Hematopoietic multipotent progenitor cell treated with erythropoietin and hydrocortisone succinate and interleukin-3 and kit ligand, for 4 days (in vitro differentiated cells): ENCODE results near the gene ZFYVE16.
A peak's percentile ranks its signal among the peaks of the same experiment; 100 is the strongest.
"Not testable (repeated sequence)": the region's sequence is repeated elsewhere in the genome, so short reads cannot be mapped to it uniquely, and the experiment has no call there.

Experiments used
- DNase-seq: peaks from one replicate; pipeline ENCODE4 v3.0.0-alpha.2; 2015

The ZFYVE16 gene

DNA sequence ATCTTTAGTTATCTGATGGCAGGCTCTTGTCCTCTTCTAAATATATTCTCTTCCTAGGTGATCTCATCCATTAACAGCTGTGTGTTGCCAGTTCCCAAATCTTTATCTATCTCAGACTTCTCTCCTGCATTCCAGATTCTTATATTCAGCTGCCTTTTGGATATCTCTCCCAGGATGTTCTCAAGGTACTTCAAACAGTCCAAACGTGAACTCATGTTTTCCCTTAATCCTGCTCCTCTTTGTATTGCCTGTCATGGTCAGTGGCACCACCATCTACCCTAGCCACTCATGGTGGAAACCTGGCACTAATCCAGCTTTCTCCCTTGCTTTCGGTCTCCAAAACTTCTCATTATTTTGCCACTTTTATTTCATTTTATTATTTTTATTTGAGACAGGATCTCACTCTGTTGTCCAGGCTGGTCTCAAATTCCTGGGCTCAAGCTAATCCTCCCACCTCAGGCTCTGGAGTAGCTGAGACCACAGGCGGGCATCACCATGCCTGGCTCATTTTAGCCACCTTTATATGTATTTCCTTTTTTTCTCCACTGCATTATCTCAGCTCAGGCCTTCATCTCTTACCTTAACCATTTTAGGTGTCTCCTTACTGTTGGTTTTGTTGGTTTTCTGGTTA is 3.8 kb downstream of the ZFYVE16 start:
- no peak for DNase-seq

GRCh38 chr5:80414113-80414512 is 6.2 kb downstream of the ZFYVE16 start:
- peak; percentile 71 for DNase-seq

DNA sequence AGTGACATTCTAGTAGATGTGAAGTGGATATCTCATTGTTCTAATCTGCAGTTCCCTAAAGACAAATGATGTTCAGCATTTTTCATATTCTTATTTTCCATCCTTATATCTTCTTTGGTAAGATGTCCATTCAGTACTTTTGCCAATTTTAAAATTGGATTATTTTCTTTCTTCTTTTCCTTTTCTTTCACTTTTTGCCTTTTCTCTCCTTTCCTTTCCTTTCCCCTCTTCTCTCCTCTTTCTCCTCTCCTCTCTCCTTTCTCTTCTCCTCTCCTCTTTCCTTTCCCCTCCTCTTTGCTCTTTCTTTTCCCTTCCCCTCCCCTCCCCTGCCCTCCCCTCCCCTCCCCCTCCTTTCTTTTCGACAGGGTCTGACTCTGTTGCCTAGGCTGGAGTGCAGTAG is 10.1 kb downstream of the ZFYVE16 start:
- no peak for DNase-seq

DNA sequence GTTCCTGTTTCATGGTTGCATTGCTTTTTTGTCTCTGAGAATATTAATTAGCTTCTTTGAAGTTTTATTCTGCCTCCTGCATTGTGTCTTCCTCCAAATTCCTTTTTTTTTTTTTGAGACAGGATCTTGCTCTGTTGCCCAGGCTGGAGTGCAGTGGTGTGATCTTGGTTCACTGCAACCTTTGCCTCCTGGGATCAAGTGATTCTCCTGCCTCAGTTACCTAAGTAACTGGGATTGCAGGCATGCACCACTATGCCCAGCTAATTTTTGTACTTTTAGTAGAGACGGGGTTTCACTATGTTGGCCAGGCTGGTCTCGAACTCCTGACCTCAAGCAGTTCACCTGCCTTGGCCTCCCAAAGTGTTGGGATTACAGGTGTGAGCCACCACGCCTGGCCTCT is 16.5 kb downstream of the ZFYVE16 start:
- DNase-seq = not testable (repeated sequence)

DNA sequence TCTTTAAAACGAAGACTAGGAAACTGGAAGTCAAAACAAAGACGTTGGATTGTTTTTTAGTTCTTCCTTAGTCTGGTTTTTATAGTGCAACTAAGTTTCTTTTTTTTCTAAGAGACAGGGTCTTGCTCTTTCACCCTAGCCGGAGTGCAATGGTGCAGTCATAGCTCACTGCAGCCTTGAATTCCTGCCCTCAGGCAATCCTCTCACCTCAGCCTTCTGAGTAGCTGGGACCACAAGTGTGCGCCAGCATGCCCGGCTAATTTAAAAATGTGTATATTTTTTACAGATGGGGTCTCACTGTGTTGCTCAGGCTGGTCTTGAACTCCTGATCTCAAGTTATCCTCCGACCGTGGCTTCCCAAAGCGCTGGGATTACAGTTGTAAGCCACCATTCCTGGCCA is 27.6 kb downstream of the ZFYVE16 start:
- DNase-seq = no peak

DNA sequence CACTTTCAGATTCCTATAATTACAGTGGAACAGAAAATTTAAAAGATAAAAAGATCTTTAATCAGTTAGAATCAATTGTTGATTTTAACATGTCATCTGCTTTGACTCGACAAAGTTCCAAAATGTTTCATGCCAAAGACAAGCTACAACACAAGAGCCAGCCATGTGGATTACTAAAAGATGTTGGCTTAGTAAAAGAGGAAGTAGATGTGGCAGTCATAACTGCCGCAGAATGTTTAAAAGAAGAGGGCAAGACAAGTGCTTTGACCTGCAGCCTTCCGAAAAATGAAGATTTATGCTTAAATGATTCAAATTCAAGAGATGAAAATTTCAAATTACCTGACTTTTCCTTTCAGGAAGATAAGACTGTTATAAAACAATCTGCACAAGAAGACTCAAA is 29.5 kb downstream of the ZFYVE16 start:
- DNase-seq = peak; percentile 65

DNA sequence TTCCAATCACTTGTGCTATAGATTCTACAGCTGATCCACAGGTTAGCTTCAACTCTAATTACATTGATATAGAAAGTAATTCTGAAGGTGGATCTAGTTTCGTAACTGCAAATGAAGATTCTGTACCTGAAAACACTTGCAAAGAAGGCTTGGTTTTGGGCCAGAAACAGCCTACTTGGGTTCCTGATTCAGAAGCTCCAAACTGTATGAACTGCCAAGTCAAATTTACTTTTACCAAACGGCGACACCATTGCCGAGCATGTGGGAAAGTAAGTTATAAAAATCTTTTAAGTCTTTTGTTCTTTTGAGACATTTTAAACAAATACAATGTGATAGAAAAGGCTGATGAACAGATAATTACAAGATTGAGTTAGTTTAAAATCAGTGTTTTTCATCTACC is 30.9 kb downstream of the ZFYVE16 start:
- DNase-seq = no peak

DNA sequence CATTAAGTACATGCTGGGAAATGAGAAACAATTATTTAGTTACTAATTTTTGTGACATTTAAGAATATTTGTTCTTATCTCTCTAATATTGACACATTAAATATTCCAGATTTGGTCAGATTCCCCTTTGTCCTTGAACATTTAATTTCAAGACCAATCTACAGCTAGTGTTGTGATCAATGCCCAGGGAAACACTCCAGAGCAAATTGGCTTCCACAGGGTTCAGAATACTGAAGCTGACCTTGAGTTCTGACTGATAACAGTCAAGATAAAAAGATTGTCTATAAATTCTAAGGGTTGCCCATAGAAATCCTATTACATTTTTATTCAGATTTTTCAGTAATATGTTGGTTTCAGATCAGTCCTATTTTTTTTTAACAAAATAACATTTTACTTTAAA is 31.3 kb downstream of the ZFYVE16 start:
- DNase-seq = no peak

GRCh38 chr5:80442742-80443141 is 34.9 kb downstream of the ZFYVE16 start:
- no peak for DNase-seq

DNA sequence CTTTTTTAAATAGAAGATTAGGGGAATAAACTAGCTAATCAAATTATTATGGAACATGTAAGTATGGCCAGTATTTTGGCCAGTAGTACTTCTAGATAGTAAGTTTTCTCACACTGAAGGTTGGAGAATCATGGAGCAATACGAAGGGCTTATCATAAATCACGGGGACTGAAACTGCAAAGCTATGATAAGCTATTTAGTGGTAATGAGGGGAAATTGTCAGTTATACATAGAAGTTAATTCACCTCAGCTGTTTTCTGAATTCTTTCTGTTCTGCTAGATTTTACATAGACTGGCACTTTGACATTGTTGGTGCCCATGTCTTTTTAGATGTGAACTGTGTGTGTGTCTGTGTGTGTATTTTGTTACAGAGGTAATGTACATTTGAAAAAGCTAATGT is 45.5 kb downstream of the ZFYVE16 start:
- peak; percentile 81 for DNase-seq

DNA sequence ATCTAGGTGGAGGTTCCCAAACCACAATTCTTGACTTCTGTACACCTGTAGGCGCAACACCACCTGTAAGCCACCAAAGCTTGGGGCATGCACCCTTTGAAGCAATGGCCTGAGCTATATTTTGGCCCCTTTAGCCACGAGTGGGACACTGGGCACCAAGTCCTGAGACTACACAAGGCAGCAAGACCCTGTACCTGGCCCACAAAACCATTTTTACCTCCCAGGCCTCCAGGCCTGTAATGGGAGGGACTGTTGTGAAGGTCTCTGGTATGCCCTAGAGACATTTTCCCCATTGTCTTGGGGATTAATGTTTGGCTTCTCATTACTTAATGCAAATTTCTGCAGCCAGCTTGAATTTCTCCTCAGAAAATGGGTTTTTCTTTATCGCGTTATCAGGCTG is 55.4 kb downstream of the ZFYVE16 start:
- DNase-seq = no peak

DNA sequence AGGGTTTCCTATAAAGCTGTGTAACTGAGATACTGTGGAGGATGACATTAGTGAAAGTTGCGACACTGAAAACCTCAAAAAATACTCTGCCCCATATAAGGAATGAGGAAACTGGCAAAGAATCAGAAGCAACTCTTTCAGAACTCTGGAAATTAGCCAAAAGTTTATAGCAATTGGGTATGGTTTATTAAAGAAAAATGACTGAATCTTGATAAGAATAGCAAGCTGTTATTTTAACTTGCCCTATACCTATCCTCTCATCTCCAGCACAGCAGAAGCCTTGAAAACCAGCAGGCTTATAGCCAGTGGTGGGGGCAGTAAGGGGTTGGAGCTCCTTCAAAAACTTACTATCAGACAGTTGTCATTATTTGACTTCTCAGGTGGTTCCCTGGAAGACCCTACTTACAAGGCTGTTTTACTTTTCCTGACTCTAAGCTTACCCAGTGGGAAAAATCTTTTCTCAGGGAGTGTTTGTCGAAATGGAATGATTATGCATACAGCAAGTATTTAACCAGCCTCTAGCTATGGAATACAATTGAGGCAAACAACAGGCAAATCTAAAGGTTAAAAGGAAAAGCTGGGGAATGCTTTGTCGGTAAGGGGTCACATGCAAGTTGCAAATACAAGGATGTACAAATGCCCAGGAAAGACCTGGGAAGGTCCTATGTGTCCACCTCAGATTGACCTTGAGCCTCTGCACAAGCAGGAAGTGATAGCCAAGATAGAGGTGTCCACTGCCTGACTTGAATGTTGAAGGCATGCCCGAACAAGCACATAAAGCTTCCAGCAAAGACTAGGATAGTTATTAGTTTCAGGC is 59.0 kb downstream of the ZFYVE16 start:
- DNase-seq = peak; percentile 66

GRCh38 chr5:80468131-80468530 is 60.3 kb downstream of the ZFYVE16 start:
- peak; percentile 33 for DNase-seq

GRCh38 chr5:80470631-80471030 is 62.8 kb downstream of the ZFYVE16 start:
- DNase-seq = not testable (repeated sequence)

- no peak for DNase-seq
Observed at GRCh38 chr5:80474929-80475328, 67.1 kb downstream of the ZFYVE16 start.

DNA sequence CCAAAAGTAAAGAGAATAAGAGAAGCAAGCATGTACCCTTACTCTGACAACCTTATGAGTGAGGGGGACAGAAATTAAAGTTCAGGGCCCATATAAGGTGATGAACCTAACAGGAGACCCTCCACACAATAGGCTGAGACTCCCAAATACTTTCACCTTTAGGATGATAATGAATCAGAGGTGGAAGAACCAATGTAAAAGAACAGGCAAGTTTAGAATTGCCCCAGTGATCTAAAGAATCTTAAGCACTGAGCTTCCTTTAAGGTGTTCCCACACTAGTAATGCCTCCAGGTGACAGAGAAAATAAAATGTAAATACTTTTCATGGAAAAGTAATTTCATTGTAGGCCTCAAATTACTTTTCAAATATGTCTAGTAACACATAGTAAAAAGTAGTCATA is 71.8 kb downstream of the ZFYVE16 start:
- no peak for DNase-seq

DNA sequence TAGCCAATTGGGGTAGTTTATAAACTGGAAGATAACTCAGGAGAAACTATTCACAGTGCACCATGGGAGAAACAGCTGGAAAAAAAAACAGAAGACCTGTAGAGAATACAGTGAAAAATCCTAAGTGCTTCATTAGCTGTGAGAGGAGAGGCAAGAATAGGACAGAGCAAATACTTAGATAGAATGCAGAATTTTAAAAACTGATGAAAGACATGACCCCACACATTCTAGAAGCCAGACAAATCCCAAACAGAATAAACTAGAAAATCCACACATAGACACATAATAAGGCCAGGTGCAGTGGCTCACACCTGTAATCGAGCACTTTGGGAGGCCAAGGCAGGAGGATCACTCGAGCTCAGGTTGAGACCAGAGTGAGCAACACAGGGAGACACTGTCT is 72.5 kb downstream of the ZFYVE16 start:
- DNase-seq = no peak

GRCh38 chr5:80481019-80481893 is 73.4 kb downstream of the ZFYVE16 start:
- DNase-seq = peak; percentile 80

- DNase-seq = no peak
Observed at GRCh38 chr5:80482578-80482977, 74.7 kb downstream of the ZFYVE16 start.

DNA sequence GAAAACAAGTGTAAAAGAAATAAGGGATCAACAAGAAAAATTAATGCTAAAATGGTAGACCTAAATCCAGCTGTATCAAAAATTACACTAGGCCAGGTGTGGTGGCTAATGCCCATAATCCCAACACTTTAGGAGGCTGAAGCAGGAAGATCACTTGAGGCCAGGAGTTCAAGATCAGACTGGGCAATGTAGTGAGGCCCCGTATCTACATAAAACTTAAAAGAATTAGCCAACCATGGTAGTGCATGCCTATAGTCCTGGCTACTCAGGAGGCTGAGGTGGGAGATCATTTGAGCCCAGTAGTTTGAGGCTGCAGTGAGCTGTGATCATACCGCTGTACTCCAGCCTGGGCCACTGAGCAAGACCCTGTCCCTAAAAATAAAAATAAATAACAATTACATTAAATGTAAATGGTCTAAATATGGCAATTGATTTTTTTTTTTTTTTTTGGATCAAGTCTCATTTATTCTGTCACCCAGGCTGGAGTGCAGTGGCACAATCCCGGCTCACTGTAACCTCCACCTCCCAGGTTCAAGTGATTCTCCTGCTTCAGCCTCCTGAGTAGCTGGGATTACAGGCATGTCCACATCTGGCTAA is 75.9 kb downstream of the ZFYVE16 start:
- no peak for DNase-seq

DNA sequence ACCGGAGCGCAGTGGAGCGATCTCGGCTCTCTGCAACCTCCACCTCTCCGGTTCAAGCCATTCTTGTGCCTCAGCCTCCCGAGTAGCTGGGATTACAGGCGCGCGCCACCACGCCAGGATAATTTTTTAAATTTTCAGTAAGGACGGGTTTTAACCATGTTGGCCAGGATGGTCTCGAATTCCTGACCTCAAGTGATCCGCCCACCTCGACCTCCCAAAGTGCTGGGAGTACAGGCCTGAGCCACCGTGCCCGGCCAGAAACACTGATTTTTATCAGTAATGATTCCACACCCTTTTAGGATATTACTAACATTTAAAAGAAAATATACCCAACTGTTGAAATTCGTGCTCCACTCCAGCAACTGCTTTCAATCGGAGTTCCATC is 79.6 kb downstream of the ZFYVE16 start:
- DNase-seq = no peak

DNA sequence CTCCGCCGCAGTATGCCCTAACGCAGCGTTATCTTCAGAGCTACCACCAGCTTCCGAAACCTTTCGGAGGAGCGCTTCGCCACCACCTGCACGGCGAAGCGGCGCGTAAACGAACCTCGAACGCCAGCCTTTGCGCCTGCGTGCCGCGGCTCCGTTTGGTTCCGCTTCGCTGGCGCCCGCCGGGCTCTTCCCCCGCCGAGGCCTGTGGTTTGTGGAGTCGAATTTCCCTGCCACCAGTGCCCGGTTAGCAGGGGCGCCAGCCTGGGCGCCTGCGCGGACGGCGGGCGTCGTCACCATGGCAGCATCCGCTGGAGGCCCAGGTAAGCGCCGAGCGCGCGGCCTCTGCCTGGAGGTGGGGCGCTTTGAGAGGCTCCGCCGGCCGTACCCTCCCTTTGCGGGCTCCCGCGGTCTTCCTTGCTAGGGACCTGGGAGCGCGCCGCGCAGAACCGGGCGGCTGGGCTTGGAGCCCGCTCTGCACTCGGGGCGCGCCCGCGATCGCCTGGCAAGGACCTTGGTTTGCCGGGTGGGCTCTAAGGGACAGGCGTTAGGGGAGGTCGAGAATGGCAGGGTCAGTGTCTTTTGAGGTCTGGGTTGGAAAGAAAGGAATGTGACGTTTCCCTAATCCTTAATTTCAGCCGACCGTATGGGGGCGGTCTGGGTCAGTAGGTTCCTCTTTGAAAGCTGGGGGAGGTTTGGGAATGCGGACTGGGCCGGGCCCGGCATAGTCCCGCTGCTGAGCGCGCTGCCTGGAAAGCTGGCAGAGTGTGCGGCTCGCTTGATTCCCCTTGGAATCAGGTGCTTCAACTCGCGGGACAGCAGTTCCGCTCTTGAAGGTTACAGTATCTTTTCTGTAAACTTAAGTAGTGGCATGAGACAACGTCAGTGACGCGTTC is 80.2 kb downstream of the ZFYVE16 start, which contains the start of gene FAM151B:
Gene FAM151B, plus strand, starts transcription at position 272 of the 893 bp plus-strand sequence. Its CDS starts 24 bp downstream, at position 296.
- peak; percentile 87 for DNase-seq
